Measurements from ENCODE around the gene CREB3L2. TPM values are rescaled to one million over a fixed set of nuclear protein-coding genes. Genes with fewer than 3 reads are reported as not detected.

The CREB3L2 gene
- total RNA-seq, 1 donor from 2014 or later = 50.6 TPM

DNA sequence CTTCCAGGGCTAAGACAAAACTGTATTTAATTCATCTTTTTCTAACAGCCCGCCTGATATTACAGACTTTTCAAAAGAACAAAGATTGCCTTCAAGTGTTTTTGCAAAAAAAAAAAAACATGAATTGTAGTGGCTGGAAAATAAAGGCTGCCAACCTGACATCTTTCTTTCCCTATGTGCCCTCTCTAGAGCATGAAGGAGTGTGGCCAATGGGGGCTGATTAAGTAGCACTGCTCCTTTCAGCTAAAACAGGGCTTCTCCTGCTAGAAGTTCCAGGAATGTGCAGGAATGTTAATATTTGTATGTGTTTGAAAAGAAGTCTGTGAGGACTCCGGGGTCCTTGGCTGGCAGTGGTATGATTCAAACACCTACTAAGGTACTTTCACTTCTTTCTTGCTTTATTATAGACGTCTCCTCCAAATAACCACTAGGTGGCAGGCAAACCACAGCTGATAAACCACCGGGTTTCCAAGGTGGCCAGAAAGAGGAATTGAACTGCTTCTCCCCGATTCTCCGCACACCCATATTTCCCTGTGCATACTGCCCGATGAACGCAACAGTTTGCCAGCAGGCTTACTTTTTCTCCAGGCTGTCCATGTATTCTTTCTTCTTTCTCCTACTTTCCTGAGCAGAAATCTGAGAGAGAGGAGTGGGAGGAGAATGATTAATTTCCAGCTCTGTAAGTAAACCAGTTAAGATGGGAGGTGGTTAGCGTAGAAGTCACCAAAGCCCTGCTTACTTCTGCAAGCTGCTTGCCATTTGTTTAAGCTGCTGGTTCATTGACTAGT lies 98.3 kb downstream of the CREB3L2 start:
- H3K4me1 Mint-ChIP-seq (ENCODE audit: unreplicated experiment) = peaks cover 5% of the 10 kb centered on the region
- peaks cover 45% of the 10 kb centered on the region for H3K36me3 Mint-ChIP-seq (ENCODE audit: low read depth, unreplicated experiment)
- DNase-seq (ENCODE audit: low spot score) = peak; percentile 54
- H3K4me3 Mint-ChIP-seq (ENCODE audit: unreplicated experiment) = no peak overlapping the region
- TF ChIP-seq, protein P1, sequence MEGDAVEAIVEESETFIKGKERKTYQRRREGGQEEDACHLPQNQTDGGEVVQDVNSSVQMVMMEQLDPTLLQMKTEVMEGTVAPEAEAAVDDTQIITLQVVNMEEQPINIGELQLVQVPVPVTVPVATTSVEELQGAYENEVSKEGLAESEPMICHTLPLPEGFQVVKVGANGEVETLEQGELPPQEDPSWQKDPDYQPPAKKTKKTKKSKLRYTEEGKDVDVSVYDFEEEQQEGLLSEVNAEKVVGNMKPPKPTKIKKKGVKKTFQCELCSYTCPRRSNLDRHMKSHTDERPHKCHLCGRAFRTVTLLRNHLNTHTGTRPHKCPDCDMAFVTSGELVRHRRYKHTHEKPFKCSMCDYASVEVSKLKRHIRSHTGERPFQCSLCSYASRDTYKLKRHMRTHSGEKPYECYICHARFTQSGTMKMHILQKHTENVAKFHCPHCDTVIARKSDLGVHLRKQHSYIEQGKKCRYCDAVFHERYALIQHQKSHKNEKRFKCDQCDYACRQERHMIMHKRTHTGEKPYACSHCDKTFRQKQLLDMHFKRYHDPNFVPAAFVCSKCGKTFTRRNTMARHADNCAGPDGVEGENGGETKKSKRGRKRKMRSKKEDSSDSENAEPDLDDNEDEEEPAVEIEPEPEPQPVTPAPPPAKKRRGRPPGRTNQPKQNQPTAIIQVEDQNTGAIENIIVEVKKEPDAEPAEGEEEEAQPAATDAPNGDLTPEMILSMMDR (IDR thresholded peaks at IDR 0.05; ENCODE audit: unreplicated experiment) = peak; percentile 90
- H3K27me3 Mint-ChIP-seq (ENCODE audit: unreplicated experiment) = peaks cover 2% of the 10 kb centered on the region
- H3K27ac Mint-ChIP-seq (ENCODE audit: unreplicated experiment) = peak overlapping the region; percentile 72
- no peaks in the 10 kb centered on the region for H3K9me3 Mint-ChIP-seq (ENCODE audit: unreplicated experiment)

DNA sequence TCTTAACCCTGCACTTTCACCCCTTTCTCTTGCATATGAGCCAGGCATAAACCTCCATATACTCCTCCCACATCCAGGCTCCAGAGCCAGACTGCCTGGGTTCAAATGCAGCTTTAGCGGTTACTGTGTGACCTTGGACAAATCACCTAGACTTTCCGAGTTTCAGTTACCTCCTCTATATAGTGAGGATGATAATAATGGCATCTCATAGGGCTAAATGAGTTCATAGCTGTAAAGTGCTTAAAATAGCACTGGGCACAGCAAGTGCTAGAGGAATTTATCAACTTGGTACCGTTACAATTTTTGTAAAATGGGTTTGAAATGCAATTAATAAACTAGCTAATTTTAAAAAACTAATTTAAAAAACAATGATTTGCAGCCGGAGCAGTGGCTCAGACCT lies 101.7 kb downstream of the CREB3L2 start:
- DNase-seq (ENCODE audit: low spot score) = no peak
- peaks cover 4% of the 10 kb centered on the region for H3K27me3 Mint-ChIP-seq (ENCODE audit: unreplicated experiment)
- H3K4me3 Mint-ChIP-seq (ENCODE audit: unreplicated experiment) = no peak overlapping the region
- TF ChIP-seq, protein P1 (IDR thresholded peaks at IDR 0.05; ENCODE audit: unreplicated experiment) = no peak
- H3K9me3 Mint-ChIP-seq (ENCODE audit: unreplicated experiment) = no peaks in the 10 kb centered on the region
- H3K36me3 Mint-ChIP-seq (ENCODE audit: low read depth, unreplicated experiment) = peaks cover 35% of the 10 kb centered on the region
- peak overlapping the region; percentile 55 for H3K27ac Mint-ChIP-seq (ENCODE audit: unreplicated experiment)
- peaks cover 9% of the 10 kb centered on the region for H3K4me1 Mint-ChIP-seq (ENCODE audit: unreplicated experiment)

DNA sequence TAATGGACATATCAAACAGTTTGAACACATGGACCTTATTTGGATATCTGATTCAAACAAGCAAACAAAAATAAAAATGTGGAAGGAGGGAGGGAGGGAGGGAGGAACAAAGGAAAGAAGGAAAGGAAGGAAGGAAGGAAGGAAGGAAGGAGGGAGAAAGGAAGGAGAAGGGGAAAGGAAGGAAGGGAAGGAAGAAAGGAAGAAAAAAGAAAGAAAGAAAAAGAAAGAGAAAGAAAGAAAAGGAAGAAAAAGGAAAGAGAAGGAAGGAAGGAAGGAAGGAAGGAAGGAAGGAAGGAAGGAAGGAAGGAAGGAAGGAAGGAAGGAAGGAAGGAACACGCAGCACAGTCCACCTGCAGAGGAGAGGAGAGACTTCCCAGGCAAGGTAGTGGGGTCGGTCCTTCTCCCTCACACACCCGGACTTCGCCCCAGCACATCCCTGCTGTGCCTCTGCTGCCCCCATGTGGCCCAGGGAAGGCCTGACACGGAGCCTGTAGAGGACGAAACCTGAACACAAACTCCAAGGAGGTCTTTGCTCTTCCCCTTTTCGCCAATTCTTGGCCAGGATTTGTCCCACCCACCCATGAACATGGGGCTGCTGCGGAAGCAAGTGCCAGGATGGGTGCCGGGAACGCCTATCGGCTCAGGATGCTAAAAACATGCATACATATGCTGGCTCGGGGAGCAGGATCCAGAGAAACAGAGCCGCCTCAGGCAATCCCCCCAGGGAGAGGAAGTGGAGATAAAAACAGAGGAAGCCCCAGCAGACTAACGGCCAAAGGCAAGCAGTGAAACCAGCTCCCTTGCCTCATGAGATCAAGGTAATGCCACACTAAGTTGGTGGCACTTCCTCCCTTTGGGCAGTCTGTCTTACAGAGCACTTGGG lies 102.8 kb downstream of the CREB3L2 start:
- DNase-seq (ENCODE audit: low spot score) = peak; percentile 90
- H3K27me3 Mint-ChIP-seq (ENCODE audit: unreplicated experiment) = peaks cover 4% of the 10 kb centered on the region
- H3K36me3 Mint-ChIP-seq (ENCODE audit: low read depth, unreplicated experiment) = peaks cover 42% of the 10 kb centered on the region
- H3K4me3 Mint-ChIP-seq (ENCODE audit: unreplicated experiment) = peak overlapping the region; percentile 56
- TF ChIP-seq, protein P1 (IDR thresholded peaks at IDR 0.05; ENCODE audit: unreplicated experiment) = peak; percentile 73
- H3K4me1 Mint-ChIP-seq (ENCODE audit: unreplicated experiment) = peaks cover 10% of the 10 kb centered on the region
- no peaks in the 10 kb centered on the region for H3K9me3 Mint-ChIP-seq (ENCODE audit: unreplicated experiment)
- peak overlapping the region; percentile 75 for H3K27ac Mint-ChIP-seq (ENCODE audit: unreplicated experiment)

DNA sequence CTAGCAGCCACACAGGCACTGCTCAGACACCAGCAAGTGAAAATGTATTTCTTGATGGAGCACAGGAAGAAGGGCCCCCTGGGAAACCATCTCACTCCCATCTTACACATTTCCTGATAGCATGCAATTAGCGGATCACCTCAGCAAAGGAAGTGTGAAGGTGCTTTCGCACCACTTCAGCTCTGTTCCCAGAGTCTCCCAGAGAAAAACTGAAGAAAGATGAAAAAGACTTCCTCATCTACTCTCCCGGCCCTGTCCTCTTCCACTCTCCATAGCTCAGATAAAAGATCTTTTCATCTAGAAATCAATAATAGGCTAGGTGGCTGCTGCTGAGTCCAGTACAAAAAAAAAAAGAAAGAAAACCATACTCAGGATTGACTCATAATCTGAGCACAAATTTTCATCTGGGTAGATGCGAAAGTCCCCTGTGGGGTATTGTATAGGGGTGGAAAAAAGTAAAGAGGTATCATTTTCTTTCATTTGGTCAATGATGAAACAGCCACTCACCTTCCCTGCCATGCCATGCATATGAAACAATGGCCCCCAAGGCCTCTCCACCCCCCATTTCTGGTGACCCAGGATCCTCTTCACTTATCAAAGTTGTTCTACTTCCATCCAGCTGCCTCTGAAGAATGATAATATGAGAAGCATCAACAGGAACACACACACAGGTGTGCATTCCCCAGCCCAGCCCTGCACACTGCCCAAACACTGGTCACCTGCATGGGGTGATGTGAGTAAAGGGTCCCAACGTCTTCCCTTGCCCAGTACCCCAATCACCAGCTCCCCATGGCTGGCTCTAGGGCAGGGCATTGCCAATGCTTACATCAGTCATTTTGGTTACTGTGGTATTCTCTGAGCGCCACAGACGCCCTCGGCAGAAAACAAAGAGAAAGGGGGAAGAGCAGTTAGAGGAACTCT lies 106.3 kb downstream of the CREB3L2 start:
- H3K4me3 Mint-ChIP-seq (ENCODE audit: unreplicated experiment) = no peak overlapping the region
- H3K27ac Mint-ChIP-seq (ENCODE audit: unreplicated experiment) = no peak overlapping the region
- TF ChIP-seq, protein P1 (IDR thresholded peaks at IDR 0.05; ENCODE audit: unreplicated experiment) = no peak
- peaks cover 3% of the 10 kb centered on the region for H3K27me3 Mint-ChIP-seq (ENCODE audit: unreplicated experiment)
- DNase-seq (ENCODE audit: low spot score) = no peak
- peaks cover 10% of the 10 kb centered on the region for H3K4me1 Mint-ChIP-seq (ENCODE audit: unreplicated experiment)
- peaks cover 35% of the 10 kb centered on the region for H3K36me3 Mint-ChIP-seq (ENCODE audit: low read depth, unreplicated experiment)
- H3K9me3 Mint-ChIP-seq (ENCODE audit: unreplicated experiment) = no peaks in the 10 kb centered on the region
